ENCODE results near the gene IQCM.

- TF ChIP-seq CTCF (IDR thresholded peaks at IDR 0.05 in 2 of 3, conservative IDR thresholded peaks at IDR 0.05 in 1 of 3; ENCODE audit: control insufficient read depth in 2 of 3, extremely low read depth in 1 of 3, insufficient read depth in 1 of 3, low read depth in 3 of 3, low read length in 3 of 3): no peak
- TF ChIP-seq NRF1 (conservative IDR thresholded peaks at IDR 0.05; ENCODE audit: low read depth, low read length): no peak
- no peak for TF ChIP-seq USF1 (IDR thresholded peaks at IDR 0.05; ENCODE audit: borderline replicate concordance, extremely low read length, insufficient read depth, low read depth, low read length)
- TF ChIP-seq BHLHE40 (IDR thresholded peaks at IDR 0.05; ENCODE audit: borderline replicate concordance in 1 of 2, low read depth in 2 of 2, low read length in 1 of 2): no peak
- TF ChIP-seq POLR2A (IDR thresholded peaks at IDR 0.05; ENCODE audit: low read depth, low read length): no peak
- no peak for TF ChIP-seq TCF12 (IDR thresholded peaks at IDR 0.05; ENCODE audit: low read depth, low read length)
- TF ChIP-seq POLR2AphosphoS5 (IDR thresholded peaks at IDR 0.05; ENCODE audit: low read length): no peak
- no peak for TF ChIP-seq CHD2 (IDR thresholded peaks at IDR 0.05; ENCODE audit: borderline replicate concordance, low read depth, low read length)
- no peak for TF ChIP-seq USF2 (IDR thresholded peaks at IDR 0.05; ENCODE audit: borderline replicate concordance, low read depth, low read length)
- TF ChIP-seq TBL1XR1 (IDR thresholded peaks at IDR 0.05; ENCODE audit: low read depth, low read length): no peak
- TF ChIP-seq SIN3A (IDR thresholded peaks at IDR 0.05; ENCODE audit: low read depth, low read length): no peak
- TF ChIP-seq SP1 (IDR thresholded peaks at IDR 0.05; ENCODE audit: low read depth, low read length): no peak
- no peak for TF ChIP-seq TARDBP (IDR thresholded peaks at IDR 0.05; ENCODE audit: borderline replicate concordance)
- no peak for TF ChIP-seq BMI1 (IDR thresholded peaks at IDR 0.05; ENCODE audit: borderline replicate concordance)
Observed at GRCh38 chr4:149443537-149443936, 372.1 kb downstream of the IQCM start.
